Spinal cord (tissue), 10 donors: ENCODE results near the gene ACACA. TPM values are rescaled to one million over a fixed set of nuclear protein-coding genes. Genes with fewer than 3 reads are reported as not detected.
A peak's percentile ranks its signal among the peaks of the same experiment; 100 is the strongest.

Experiments used
- DNase-seq, 6 donors: peaks; one replicate each; pipeline versions ENCODE4 v3.0.0 to v3.0.0-alpha.2; 2013 to 2015; ENCODE audit warnings: low spot score in 6 of 6, low read depth in 4 of 6
- H3K27ac ChIP-seq: one replicate; pipeline ENCODE4 v1.5.1; 2013; ENCODE audit warnings: low read depth, low read length, control low read depth
- H3K27me3 ChIP-seq: one replicate; pipeline ENCODE4 v1.6.1; 2013; ENCODE audit warnings: low read length; ENCODE audit not compliant: control insufficient read depth, insufficient read depth
- H3K36me3 ChIP-seq: one replicate; pipeline ENCODE4 v1.6.1; 2013; ENCODE audit warnings: low read length; ENCODE audit not compliant: control insufficient read depth, insufficient read depth
- H3K4me1 ChIP-seq: one replicate; pipeline ENCODE4 v1.6.1; 2013; ENCODE audit warnings: low read length; ENCODE audit not compliant: control insufficient read depth, insufficient read depth
- H3K4me3 ChIP-seq: one replicate; pipeline ENCODE4 v1.5.1; 2013; ENCODE audit warnings: low read depth, low read length, control low read depth
- H3K9me3 ChIP-seq: one replicate; pipeline ENCODE4 v1.6.1; 2013; ENCODE audit warnings: low read length; ENCODE audit not compliant: control insufficient read depth, insufficient read depth
- WGBS: methylation state at CpG from one replicate; pipeline ENCODE4 v1.1.5; 2013; ENCODE audit warnings: missing lambda C conversion rate; ENCODE audit not compliant: insufficient coverage; 5-methylcytosine and 5-hydroxymethylcytosine counted together
- polyA plus RNA-seq, 2 donors: library from polyadenylated mRNA; unstranded; fragments of 120-200 nt; gene quantifications; one replicate each; pipeline ENCODE4 v1.2.1, GENCODE V29; 2013; ENCODE audit not compliant: insufficient read length in 2 of 2
- total RNA-seq, 2 donors: library from RNA; depleted of rRNA in 1 of 2; stranded (reverse); fragments of 120-200 nt in 1 of 2; fragments of >200 nt in 1 of 2; gene quantifications; one replicate each; pipeline versions ENCODE4 v1.2.3 to v1.2.4, GENCODE V29; 2013 to 2014
- donor health status: healthy.

ACACA gene
- total and polyA plus RNA-seq, 4 donors: 62.3 to 94.4 (median 80.5) TPM

DNA sequence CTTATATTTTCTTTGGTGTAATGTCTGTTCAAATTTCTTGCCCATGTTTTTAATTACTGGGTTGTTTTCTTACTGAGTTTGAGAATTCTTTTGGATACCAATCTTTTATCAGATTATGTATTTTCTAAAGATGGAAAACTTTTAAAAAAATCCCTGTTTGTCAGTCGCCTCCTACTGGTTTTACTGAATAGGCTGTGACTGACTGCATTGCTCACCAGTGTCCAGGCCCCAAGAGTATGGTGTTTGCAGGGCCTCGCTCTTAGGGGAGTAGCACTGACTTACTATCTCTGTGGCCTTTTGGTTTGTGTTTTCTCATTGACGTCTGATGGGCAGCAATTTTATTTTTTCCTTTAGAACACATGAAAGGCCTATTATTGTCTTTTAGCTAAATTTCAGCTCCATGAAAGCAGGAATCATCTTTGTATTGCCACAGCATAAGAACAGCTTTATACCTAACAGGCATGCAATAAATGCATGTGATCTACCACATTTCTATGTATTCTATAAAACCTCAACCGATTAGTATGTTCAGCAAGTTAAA lies 269.5 kb downstream of the ACACA start:
- H3K4me1 ChIP-seq: no peaks in the 10 kb centered on the region
- H3K27me3 ChIP-seq: no peaks in the 10 kb centered on the region
- H3K36me3 ChIP-seq: peaks cover 8% of the 10 kb centered on the region
- H3K4me3 ChIP-seq: no peak overlapping the region
- H3K9me3 ChIP-seq: no peaks in the 10 kb centered on the region
- H3K27ac ChIP-seq: no peak overlapping the region
- 83% methylated on average over 3 of the region's 4 CpGs for WGBS
- no peak for DNase-seq

DNA sequence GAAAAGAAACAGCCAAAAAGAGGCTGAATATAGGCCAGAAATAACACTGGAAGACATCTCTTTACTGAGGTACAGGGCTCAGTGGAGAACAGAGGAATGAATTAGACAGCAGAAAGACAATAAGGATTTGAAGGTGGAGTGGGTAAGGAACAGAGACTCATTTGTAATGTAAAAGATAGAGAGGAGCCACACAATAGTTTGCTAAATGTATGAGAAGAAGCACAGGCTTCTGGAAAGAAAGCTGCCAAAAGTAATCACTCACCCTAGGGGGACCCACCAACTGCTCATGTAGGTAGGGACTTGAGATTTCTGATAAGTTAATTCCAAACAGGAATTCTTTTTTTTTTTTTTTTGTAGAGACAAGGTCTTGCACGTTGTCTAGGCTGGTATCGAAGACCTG lies 271.1 kb downstream of the ACACA start:
- no peaks in the 10 kb centered on the region for H3K4me1 ChIP-seq
- WGBS: no CpG with 5 or more reads among the region's 2 CpGs

GRCh38 chr17:37134050-37134449 lies 272.6 kb downstream of the ACACA start:
- Histone ChIP-seq H3K27me3 (no peaks in the 10 kb centered on the region), H3K27ac (no peak overlapping the region), H3K9me3 (no peaks in the 10 kb centered on the region), H3K4me1 (no peaks in the 10 kb centered on the region), H3K4me3 (no peak overlapping the region), H3K36me3 (peaks cover 5% of the 10 kb centered on the region)
- WGBS: 62% methylated on average over 3 of the region's 6 CpGs
- DNase-seq: peak in 1 of 6 donors; percentile 78

More for the DNA sequence above, 271.1 kb downstream of the ACACA start:
- DNase-seq: no peak
- no peaks in the 10 kb centered on the region for H3K9me3 ChIP-seq
- no peaks in the 10 kb centered on the region for H3K27me3 ChIP-seq
- H3K27ac ChIP-seq: no peak overlapping the region
- H3K4me3 ChIP-seq: no peak overlapping the region
- H3K36me3 ChIP-seq: peaks cover under 1% of the 10 kb centered on the region

DNA sequence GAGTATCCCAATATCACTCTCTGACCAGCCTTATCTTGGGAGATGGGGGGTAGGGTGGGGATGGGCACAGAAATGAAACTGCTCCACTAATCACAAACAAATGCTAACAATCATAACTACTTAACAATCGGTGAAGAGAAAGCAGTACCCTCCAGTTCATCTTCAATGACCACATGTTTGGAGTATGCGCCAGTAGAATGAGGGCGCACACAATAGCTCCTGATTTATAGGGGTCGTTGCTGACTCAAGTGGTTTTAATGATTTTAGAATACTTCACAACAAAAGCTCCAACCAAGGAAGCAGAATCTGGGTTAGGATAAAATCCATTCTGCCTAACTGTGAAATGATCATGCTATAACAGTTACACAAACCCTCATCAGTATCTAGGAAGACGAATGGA lies 273.5 kb downstream of the ACACA start:
- DNase-seq: peak in 1 of 6 donors; percentile 7
- Histone ChIP-seq H3K27me3 (no peaks in the 10 kb centered on the region), H3K36me3 (peaks cover 5% of the 10 kb centered on the region), H3K27ac (no peak overlapping the region), H3K9me3 (no peaks in the 10 kb centered on the region), H3K4me3 (no peak overlapping the region), H3K4me1 (no peaks in the 10 kb centered on the region)
- 83% methylated on average over 1 of the region's 5 CpGs for WGBS

DNA sequence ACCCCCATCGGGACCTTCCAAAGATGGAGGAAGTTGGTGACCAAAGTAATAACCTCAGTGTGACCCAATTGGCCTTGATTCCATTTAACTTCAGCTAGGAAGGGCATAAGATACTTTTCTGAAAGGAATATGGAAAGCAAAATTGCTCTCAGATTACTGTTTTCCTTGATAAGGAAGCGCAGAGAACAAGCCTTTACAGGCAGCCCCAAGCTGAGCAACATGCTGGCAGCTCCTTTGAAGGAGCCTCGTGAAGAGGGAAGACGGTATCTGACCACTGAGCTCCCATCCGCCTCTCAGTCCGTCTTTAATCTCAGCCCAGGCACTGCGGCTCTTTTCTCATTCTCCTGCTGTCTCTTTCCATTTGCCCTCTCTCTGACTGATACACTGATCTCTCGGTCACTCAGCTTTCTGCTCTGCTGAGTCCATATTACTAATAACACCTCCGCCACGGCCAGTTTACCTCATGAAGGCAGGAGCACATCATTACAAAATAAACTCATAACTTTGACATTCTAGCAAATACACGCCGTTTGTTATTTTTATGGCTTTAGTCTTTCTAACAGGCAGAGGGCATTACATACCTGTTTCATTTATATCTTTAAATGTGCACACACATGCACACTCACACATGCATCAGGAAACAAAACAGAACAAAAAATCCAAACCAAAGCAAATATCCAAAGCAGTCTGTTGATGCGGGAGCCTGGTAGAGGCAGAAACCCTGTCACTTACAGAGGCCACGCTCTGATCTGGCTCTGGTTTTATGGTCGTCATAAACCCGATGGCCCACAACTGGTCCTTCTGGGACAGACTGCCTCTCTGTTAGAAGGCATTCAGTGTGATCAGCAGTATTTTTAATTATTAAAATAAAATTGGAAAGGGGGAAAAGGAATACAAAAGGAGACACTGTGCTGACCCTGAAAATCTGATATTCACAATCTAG lies 274.7 kb downstream of the ACACA start:
- Histone ChIP-seq H3K27me3 (no peaks in the 10 kb centered on the region), H3K4me1 (no peaks in the 10 kb centered on the region), H3K9me3 (no peaks in the 10 kb centered on the region), H3K36me3 (peaks cover 5% of the 10 kb centered on the region), H3K27ac (no peak overlapping the region), H3K4me3 (no peak overlapping the region)
- 75% methylated on average over 15 of the region's 16 CpGs for WGBS
- DNase-seq: peak in 1 of 6 donors; percentile 71

DNA sequence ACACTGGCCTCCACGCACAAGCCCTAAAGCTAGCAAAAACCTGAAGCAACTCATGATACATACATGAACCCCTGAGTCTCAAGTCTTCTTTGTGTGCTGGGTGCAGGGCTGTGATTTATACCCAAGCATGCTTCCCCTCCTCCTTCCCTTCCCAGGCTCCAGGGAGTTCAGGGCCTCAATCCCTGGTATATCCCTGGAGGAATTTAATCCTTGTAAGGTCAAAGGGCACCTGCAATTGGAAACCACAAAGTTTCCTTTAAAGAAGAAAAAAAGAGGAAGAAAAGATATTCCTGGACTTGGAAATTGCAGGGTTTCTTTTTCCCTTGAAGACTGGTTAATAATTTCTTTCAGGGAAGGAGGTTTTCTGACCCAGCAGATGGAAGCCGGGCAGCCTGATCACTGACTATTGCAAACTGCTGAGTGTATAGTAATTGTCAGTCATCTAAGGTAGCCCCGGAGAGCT lies 275.6 kb downstream of the ACACA start:
- H3K27me3 ChIP-seq: no peaks in the 10 kb centered on the region
- H3K27ac ChIP-seq: no peak overlapping the region
- DNase-seq: peak in 1 of 6 donors; percentile 53
- H3K36me3 ChIP-seq: peaks cover 5% of the 10 kb centered on the region
- H3K4me1 ChIP-seq: no peaks in the 10 kb centered on the region
- H3K9me3 ChIP-seq: no peaks in the 10 kb centered on the region
- H3K4me3 ChIP-seq: no peak overlapping the region
- no CpG with 5 or more reads among the region's 3 CpGs for WGBS

DNA sequence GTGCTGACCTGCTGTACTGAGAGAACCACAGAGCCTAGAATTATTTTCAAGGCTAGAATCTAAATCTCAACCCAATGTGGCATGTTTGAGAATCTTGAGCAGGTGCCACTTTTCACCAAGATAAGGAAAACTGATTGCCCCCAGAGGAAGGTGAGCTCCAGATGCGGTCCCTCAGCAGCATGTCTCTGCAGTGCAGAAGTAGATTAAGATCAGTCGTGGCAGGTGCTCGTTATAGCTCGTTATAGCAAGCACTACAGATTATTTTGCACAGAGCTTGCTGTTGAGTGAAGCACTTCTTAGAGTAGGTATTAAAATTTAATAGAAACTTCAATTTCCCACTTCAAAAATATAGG lies 281.8 kb downstream of the ACACA start:
- DNase-seq: peak in 1 of 6 donors; percentile 39
- WGBS: 87% methylated on average over 3 of the region's 4 CpGs
- H3K27me3 ChIP-seq: no peaks in the 10 kb centered on the region
- no peaks in the 10 kb centered on the region for H3K4me1 ChIP-seq
- no peak overlapping the region for H3K4me3 ChIP-seq
- H3K36me3 ChIP-seq: peaks cover 15% of the 10 kb centered on the region
- H3K27ac ChIP-seq: no peak overlapping the region
- no peaks in the 10 kb centered on the region for H3K9me3 ChIP-seq

DNA sequence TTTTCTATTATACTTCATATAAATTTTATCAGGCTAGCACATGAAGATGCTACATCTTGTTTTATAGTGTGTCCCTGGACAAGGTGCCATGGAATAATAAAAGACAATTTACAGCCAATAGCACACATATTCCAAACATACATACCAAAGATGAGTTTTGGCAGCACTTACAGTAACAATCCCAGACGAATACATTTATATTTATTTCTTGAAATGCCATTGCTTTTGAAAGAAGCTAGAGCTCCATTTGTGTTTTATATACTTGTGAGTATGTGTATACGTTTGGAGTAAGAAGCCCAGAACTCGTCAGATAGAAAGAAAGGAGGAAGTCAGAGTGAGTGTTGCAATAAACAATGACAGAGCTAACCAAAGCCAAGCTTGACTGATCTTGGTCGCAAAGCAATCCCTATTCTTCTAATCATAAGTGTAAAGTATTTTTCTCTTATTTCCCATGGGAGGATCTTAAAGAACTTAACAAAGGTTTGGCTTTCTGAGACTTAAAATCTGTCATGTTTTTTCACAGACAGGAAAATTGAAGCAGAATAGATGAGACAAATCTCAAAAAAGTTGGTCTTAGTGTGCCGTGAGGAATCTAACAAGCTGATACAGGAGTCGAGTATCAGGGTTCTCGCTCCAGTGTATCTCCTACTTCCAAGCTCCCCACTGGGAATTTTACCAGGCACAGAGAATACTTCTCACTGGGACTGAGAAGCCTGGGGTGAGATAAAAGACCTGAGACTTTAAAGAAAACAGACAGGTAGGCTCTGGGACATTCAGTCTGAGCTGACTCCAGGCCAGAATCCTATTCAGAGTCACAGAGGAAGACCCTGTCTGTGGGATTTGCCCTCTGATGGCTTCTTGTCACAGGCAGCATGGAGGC lies 282.5 kb downstream of the ACACA start:
- no peaks in the 10 kb centered on the region for H3K4me1 ChIP-seq
- 59% methylated on average over 2 of the region's 7 CpGs for WGBS

GRCh38 chr17:37123386-37123785 lies 283.2 kb downstream of the ACACA start:
- DNase-seq: peak in 1 of 6 donors; percentile 50
- no CpG with 5 or more reads among the region's 1 CpG for WGBS
- Histone ChIP-seq H3K36me3 (peaks cover 15% of the 10 kb centered on the region), H3K27ac (no peak overlapping the region), H3K4me1 (no peaks in the 10 kb centered on the region), H3K9me3 (no peaks in the 10 kb centered on the region), H3K4me3 (no peak overlapping the region), H3K27me3 (no peaks in the 10 kb centered on the region)

More for the DNA sequence above, 282.5 kb downstream of the ACACA start:
- peak in 1 of 6 donors; percentile 17 for DNase-seq
- H3K36me3 ChIP-seq: peaks cover 15% of the 10 kb centered on the region
- H3K27ac ChIP-seq: no peak overlapping the region
- no peaks in the 10 kb centered on the region for H3K27me3 ChIP-seq
- no peak overlapping the region for H3K4me3 ChIP-seq
- no peaks in the 10 kb centered on the region for H3K9me3 ChIP-seq
